Stimulated activated CD4-positive, alpha-beta T cell treated with anti-CD3 and anti-CD28 coated beads, TNF-alpha, amount 100 ng/mL, for 48 hours (primary cell): ENCODE measurements around the gene FBXO47.
A peak's percentile ranks its signal among the peaks of the same experiment; 100 is the strongest.
"Not testable (repeated sequence)": the region's sequence is repeated elsewhere in the genome, so short reads cannot be mapped to it uniquely, and the experiment has no call there.

Source experiments
- DNase-seq, 3 donors: peaks; one replicate each; pipeline ENCODE4 v3.0.0-alpha.2; 2020; ENCODE audit warnings: low read depth in 3 of 3

Gene FBXO47

DNA sequence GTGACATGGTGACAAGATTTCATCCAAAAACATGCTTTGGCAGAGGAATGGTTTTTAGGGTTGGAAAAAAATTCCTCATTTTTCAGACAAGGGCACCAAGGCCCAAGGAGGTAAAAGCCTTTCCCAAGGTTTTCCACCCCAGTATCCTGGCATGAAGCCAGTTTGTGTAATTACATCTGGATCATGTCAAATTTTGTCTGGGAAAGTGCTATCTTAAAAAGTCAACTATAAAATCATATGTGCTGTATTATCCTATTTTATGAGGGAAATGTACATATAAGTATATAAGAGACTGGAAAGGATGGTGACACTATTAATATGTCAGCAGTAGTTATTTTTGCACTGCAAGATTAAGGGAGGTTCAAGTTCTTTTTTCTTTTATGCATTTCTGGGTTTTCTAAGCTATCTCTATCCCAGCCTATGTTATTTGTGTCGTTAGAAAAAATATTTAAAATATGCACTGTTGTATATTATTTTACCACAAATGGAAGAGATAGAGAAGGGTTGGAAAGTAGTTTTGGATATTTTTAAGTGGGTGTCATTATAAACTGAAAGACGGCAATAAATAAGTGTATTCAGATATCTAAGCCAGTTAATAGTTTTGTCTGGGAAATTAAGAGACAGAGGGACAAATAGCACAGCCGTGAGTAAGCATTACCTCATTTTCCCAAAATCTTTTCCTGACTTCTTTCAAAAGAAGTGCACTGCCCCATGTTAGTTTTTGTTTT lies 13.5 kb upstream of the FBXO47 start:
- no peak for DNase-seq

DNA sequence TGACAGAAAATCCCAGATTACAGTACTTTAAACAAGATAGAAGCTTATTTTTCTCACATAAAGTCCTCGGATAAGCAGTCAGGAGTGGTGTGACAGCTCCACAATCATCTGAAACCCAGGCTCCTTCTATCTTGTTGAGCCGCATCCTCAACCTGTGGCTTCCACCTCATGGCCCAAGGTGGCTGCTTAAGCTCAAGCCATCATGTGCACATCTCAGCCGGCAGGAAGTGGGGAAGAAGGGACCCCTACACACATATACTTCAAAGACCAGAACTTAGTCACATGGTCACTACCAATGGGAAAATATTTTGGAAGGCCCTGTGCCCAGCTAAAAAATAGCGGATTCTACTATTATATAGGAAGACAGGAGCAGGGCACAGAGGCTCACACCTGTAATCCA lies 11.0 kb upstream of the FBXO47 start:
- no peak for DNase-seq

GRCh38 chr17:38976187-38976551 lies 9.0 kb upstream of the FBXO47 start:
- not testable (repeated sequence) for DNase-seq

GRCh38 chr17:38970804-38971203 lies 3.6 kb upstream of the FBXO47 start:
- DNase-seq, result no peak

- DNase-seq, result no peak
Measured at GRCh38 chr17:38970128-38970527, 2.9 kb upstream of the FBXO47 start.

DNA sequence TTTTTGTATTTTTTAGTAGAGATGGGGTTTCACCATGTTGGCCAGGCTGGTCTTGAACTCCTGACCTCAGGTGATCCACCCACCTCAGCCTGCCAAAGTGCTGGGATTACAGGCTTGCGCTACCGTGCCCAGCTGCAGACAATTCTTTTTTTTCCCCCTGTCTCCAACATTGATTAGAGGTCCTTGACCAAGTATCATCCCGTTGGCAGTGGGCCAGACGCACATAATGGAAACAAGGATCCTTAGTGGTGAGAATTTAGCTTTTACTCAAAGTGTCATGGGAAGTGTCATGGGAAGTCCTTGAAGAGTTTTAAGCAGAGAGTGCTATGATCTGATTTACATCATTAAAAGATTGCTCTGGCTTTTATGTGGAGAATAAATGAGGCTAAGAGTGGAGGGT lies 2.1 kb upstream of the FBXO47 start:
- no peak for DNase-seq

DNA sequence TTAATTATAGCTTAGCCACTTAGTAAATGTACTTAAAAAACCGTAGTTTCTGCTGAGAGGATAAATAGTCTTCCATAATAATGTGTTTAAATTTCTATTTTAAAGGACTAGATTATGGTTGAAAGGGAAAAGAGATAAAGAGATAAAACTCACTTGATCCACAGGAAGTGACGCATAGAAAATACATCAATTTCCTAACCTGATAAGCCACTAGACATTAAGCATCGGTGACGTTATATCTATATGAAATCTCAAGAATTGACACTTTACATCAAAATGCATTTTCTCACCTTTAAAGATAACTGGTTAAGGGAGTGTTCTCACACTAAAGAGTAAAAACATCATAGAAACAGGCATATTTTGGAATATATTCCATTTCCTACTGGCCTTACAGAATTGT lies 5.8 kb downstream of the FBXO47 start:
- no peak for DNase-seq

DNA sequence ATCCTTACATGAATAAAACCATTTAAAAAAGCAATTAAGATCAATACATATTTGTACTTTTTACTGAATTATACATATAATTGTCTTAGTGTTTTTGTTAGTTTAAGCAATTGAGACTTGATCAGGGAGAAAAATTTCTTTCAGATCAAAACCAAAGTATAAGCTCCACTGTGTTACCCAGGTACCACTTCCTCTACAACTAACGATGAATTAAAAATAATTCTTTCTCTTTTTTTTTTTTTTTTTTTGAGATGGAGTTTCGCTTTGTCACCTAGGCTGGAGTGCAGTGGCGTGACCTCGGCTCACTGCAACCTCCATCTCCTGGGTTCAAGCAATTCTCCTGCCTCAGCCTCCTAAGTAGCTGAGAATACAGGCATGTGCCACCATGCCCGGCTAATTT lies 6.8 kb downstream of the FBXO47 start:
- no peak for DNase-seq

- DNase-seq, result no peak
Measured at GRCh38 chr17:38959508-38959907, 7.7 kb downstream of the FBXO47 start.

- DNase-seq, result no peak
Measured at GRCh38 chr17:38958756-38959155, 8.4 kb downstream of the FBXO47 start.

DNA sequence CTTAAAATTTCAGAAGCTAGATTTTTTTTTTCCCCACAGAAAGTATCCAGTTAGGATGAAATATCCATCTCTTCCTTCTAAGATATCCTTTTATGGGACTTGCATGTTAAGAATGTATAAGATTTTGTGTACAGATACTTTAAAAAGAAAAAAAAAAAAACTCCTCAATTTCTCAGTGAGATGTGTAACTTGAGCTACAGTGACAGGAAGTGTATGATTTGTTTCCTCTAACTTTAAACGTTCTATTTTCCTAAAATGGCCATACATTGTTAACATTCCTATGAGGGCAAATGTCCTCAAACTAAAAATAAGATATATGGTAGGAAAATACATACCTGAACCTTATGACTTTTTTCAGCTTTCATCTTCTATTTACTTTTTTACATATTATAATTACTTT lies 8.9 kb downstream of the FBXO47 start:
- no peak for DNase-seq

- not testable (repeated sequence) for DNase-seq
Measured at GRCh38 chr17:38953800-38954199, 13.4 kb downstream of the FBXO47 start.

- no peak for DNase-seq
Measured at GRCh38 chr17:38947189-38947588, 20.0 kb downstream of the FBXO47 start.

DNA sequence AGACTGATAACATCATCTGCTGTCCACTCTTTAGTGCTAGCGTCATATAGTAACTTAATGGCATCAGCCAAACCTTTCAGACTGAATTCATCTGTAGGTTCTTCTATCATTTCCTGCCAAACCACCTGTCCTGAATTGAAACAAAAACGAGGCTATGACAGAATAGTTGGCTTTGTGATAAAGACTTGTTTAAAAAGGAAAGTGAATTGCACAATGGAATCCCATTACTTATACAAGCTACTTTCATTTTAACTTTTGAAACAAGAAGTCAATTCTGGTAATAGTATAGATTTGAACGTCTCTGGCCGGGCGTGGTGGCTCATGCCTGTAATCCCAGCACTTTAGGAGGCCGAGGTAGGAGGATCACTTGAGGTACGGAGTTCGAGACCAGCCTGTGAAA lies 23.6 kb downstream of the FBXO47 start:
- DNase-seq, result peak in 1 of 3 donors; percentile 12

GRCh38 chr17:38942696-38943334 lies 24.4 kb downstream of the FBXO47 start:
- no peak for DNase-seq

DNA sequence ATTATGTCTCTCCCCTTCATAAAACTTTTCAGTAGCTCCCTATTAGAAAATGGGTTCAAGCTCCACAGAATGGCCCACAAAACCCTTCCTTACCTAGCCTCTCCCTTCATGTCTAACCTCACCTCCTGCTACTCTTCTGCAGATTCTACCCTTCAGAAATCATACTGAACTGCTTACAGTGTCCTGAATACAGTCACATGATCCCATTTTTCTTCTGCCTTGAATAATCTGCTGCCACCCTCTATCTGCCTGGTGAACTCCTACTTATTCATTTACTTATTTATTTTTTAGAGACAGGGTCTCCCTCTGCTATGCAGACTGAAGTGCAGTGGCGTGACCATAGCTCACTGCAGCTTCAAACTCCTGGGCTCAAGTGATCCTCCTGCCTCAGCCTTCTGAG lies 26.8 kb downstream of the FBXO47 start:
- DNase-seq, result no peak

DNA sequence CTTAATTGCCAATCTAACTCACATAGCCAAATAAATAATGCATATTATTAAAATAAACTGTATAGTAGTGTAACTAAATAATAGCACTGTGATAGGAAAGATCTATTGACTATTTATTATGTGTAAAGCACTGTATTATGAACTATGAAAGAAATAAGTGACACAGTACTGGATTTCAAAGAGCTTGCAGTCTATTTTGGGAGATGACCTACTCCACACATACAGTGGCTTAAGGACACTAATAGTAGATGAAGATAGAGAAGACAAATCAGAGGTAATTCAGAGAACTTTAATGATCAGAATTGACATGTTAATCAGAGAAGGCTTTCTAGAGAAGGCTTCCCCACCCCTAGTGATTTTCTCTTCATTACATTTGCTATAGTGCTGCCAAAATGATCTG lies 27.2 kb downstream of the FBXO47 start:
- DNase-seq, result no peak

DNA sequence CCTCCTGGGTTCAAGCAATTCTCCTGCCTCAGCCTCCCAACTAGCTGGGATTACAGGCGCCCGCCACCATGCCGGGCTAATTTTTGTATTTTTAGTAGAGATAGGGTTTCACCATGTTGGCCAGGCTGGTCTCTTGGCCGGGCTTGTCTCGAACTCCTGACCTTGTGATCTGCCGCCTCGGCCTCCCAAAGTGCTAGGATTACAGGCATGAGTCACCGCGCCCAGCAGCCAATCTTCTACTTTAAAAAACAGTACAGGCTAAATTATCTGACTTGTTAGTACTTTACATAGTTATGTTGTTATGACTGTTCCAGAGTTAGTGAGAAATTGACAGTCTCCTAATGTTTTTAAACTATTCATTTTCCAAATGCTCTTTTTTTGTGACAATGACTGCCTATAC lies 33.2 kb downstream of the FBXO47 start:
- DNase-seq, result not testable (repeated sequence)

- not testable (repeated sequence) for DNase-seq
Measured at GRCh38 chr17:38930782-38931181, 36.4 kb downstream of the FBXO47 start.

DNA sequence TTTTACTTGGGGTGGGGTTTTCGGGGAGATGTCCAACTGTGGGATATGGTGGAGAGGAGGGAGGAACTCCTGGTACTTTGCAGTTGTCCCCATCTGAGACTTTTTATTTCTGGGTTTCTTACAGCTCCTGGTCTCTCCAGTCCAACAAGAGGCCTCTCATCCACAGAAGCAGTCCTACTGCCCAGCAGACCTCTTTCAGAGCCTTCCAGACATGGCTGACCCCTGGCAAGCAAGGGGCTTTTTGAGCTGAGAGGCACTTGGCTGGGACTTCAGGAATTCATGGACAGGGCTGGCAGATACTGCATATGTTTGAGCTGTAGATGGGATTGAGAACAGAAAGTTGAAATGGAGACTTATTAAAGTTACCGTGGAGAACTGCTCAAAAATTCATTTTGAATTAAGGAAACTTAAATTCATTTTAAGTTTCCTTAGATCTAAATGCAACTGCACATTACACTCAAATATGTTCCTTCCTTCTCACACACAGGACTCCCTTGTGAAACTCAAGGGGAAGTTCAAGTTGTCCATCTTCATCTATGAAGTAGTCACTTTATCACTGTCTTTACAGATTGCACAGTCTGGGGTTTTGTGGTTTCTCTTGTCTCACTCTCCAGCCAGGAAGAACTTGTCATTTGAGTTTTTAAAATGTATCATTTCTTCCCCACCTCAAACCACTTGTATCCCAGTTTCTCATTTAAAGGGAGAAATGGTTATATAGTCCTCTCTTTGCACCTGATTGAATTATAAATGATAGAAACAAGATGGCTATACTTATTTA lies 40.7 kb downstream of the FBXO47 start:
- no peak for DNase-seq

GRCh38 chr17:38925263-38925995 lies 41.8 kb downstream of the FBXO47 start, which contains the start of gene LASP1NB:
Gene LASP1NB (plus strand): TSS chr17:38925614.
- DNase-seq, result peak in 1 of 3 donors; percentile 30
